Islet of Langerhans (tissue), 1 donor: ENCODE measurements around the gene VPS54.
A peak's percentile ranks its signal among the peaks of the same experiment; 100 is the strongest.

Experiments
- FAIRE-seq: peaks from one replicate; lab custom pipeline; 2011; peaks lifted over from hg19 to GRCh38; lab: Jason Lieb, UNC

Gene VPS54

GRCh38 chr2:63898839-63899238 lies 120.4 kb downstream of the VPS54 start:
- FAIRE-seq = no peak

GRCh38 chr2:63894167-63894566 lies 125.1 kb downstream of the VPS54 start:
- FAIRE-seq = no peak

- FAIRE-seq = no peak
Observed at GRCh38 chr2:63893163-63893562, 126.1 kb downstream of the VPS54 start.

DNA sequence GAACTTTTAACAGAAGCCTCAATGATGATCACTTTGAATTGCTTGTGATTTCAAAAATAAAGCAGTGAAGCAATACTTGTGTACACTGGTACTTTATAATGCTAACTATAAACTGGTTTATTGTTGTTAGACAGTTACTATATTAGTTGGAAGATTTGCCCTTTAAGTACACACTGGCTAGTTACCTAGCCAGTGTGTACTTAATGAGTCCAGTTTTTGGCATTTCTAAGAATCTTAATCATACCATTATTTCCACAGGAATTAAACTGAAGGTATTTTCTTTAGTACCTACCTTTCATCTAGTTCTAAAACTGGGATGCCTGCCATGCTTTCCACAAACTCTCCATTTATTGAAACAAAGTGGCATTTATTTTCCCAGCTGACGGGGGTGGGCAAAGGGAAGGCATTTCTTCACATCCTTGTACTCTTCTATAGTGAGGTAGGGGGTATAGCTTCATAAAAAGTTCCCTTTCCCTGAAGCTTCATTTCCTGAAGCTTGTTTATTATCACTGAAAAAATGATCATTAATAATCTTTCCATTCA lies 127.7 kb downstream of the VPS54 start:
- FAIRE-seq = peak; percentile 9

- FAIRE-seq = no peak
Observed at GRCh38 chr2:63890678-63891077, 128.6 kb downstream of the VPS54 start.

- peak; percentile 85 for FAIRE-seq
Observed at GRCh38 chr2:63888490-63889402, 130.5 kb downstream of the VPS54 start.

GRCh38 chr2:63888053-63888452 lies 131.2 kb downstream of the VPS54 start:
- no peak for FAIRE-seq

GRCh38 chr2:63886445-63886844 lies 132.8 kb downstream of the VPS54 start:
- FAIRE-seq = no peak

DNA sequence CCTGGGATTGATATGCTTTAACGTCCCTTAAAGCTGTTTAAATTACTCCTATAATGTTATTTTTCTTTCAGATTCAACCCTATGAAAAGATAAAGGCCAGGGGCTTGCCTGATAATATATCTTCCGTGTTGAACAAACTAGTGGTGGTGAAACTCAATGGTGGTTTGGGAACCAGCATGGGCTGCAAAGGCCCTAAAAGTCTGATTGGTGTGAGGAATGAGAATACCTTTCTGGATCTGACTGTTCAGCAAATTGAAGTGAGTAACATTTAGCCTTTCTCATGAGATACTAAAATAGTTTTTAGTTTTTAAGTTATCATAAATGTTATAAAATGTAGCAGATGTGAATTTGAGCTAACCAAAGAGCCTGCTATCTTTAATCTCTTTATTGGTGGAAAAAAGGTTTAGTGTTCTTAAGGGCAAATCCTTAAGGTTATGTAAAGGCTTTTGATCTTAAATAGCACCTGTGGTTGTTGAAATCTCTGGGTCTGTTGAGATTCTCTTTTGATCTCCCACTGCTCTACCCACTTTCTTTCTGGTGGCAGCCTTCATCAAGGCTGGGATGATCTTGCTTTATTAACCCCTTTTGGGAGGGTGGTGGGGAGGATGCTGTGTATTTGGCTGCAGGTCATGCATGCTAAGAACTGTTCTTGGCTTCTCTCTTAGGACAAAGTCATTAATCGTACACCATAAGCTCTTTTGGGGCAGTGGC lies 136.7 kb downstream of the VPS54 start:
- FAIRE-seq = no peak

- FAIRE-seq = no peak
Observed at GRCh38 chr2:63881205-63881604, 138.0 kb downstream of the VPS54 start.

GRCh38 chr2:63880625-63881024 lies 138.6 kb downstream of the VPS54 start:
- no peak for FAIRE-seq

- FAIRE-seq = no peak
Observed at GRCh38 chr2:63879876-63880433, 139.3 kb downstream of the VPS54 start.

- FAIRE-seq = no peak
Observed at GRCh38 chr2:63878486-63878885, 140.7 kb downstream of the VPS54 start.

GRCh38 chr2:63876311-63876710 lies 142.9 kb downstream of the VPS54 start:
- FAIRE-seq = no peak

- FAIRE-seq = no peak
Observed at GRCh38 chr2:63875559-63876245, 143.5 kb downstream of the VPS54 start.

- no peak for FAIRE-seq
Observed at GRCh38 chr2:63875131-63875527, 144.1 kb downstream of the VPS54 start.

- FAIRE-seq = no peak
Observed at GRCh38 chr2:63874204-63875130, 144.8 kb downstream of the VPS54 start.

GRCh38 chr2:63872571-63873328 lies 146.5 kb downstream of the VPS54 start:
- FAIRE-seq = no peak

- FAIRE-seq = no peak
Observed at GRCh38 chr2:63871864-63872263, 147.4 kb downstream of the VPS54 start.

DNA sequence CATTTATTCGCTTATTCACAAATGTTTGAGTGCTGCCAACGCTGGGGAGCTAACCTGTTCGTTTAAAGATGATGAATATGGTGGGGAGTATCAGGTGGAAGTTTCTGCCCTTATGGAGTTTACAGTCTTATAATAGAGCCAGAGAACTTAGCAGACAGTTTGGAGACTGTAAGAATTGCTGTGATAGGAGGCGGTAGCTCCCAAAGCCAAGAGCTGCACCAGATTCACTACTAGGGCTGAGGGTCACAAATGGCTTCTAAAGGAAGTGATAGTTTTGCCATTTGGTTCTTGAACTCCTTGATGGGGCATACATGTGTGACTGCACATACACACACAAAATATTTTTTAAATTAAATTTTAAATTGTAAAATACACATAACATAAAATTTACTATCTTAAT lies 148.5 kb downstream of the VPS54 start:
- FAIRE-seq = no peak
